ENCODE results near the gene PRPF39. TPM values are rescaled to one million over a fixed set of nuclear protein-coding genes. Genes with fewer than 3 reads are reported as not detected.
"Not testable (repeated sequence)": the region's sequence is repeated elsewhere in the genome, so short reads cannot be mapped to it uniquely, and the experiment has no call there.

PRPF39 gene
- total RNA-seq, 2 donors from 2014 or later, result 30.4 to 31.8 TPM

DNA sequence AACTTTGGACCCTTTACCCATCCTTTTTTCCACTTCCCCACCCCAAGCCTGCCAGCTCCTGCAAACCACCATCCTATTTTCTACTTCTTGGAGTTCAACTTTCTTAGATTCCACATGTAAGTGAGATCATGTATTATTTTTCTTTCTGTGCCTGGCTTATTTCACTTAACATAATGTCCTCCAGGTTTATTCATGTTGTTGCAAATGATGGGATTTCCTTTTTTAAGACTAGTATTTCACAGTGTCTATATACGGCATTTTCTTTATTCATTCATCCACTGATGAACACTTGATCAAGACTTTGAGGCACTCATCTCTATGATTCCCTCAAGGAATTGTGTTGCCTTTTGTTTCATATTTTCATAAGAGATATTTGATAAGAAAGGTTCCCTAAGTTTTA lies 5.6 kb upstream of the PRPF39 start:
- intact Hi-C loops (cut with DNase I), result no loop called here
- DNase-seq (ENCODE audit: low spot score), result no peak

DNA sequence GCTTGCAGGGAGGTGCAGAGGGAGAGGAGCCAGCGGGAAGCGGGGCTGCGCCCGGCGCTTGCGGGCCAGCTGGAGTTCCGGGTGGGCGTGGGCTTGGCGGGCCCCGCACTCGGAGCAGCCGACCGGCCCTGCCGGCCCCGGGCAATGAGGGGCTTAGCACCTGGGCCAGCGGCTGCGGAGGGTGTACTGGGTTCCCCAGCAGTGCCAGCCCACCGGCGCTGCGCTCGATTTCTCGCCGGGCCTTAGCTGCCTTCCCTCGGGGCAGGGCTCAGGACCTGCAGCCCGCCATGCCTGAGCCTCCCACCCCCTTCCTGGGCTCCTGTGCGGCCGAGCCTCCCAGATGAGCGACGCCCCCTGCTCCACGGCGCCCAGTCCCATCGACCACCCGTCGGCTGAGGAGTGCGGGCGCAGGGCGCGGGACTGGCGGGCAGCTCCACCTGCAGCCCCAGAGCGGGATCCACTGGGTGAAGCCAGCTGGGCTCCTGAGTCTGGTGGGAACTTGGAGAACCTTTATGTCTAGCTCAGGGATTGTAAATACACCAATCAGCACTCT lies 3.4 kb upstream of the PRPF39 start:
- DNase-seq (ENCODE audit: low spot score), result not testable (repeated sequence)
- intact Hi-C loops (cut with DNase I), result loop anchor here in 1 of 2 donors (10.0 kb wide), 1 partner anchor 54 kb away; the partner anchor contains the start of genes FANCM and FKBP3

DNA sequence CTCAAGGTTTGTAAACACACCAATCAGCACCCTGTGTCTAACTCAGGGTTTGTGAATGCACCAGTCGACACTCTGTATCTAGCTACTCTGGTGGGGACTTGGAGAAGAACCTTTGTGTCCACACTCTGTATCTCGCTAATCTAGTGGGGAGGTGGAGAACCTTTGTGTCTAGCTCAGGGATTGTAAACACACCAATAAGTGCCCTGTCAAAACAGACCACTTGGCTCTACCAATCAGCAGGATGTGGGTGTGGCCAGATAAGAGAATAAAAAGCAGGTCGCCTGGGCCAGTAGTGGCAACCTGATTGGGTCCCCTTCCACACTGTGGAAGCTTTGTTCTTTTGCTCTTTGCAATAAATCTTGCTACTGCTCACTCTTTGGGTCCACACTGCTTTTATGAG lies 2.8 kb upstream of the PRPF39 start:
- intact Hi-C loops (cut with DNase I), result loop anchor here in 1 of 2 donors (10.0 kb wide), 1 partner anchor 54 kb away; the partner anchor contains the start of genes FANCM and FKBP3
- not testable (repeated sequence) for DNase-seq (ENCODE audit: low spot score)

DNA sequence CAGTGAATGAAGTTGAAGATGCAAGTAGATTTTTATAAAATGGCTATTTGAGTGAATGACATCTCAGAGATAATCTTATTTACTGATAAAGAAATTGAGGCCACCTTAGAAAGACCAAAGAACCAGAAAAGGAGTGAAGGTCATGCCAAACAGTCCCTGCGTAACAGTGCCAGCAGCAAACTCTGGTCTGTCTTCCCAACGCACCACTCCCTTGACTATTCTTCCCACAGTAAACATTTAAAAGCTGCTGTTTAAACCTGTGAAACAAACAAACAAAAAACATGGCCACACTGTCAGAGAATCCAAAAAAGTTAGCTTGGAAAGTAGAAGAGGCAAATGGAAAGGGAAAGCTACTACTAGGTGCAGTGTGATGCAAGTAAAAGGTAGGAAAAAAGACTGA lies 1.5 kb upstream of the PRPF39 start:
- intact Hi-C loops (cut with DNase I), result loop anchor here in 1 of 2 donors (10.0 kb wide), 1 partner anchor 52 kb away; the partner anchor contains the start of genes FANCM and FKBP3
- DNase-seq (ENCODE audit: low spot score), result no peak

DNA sequence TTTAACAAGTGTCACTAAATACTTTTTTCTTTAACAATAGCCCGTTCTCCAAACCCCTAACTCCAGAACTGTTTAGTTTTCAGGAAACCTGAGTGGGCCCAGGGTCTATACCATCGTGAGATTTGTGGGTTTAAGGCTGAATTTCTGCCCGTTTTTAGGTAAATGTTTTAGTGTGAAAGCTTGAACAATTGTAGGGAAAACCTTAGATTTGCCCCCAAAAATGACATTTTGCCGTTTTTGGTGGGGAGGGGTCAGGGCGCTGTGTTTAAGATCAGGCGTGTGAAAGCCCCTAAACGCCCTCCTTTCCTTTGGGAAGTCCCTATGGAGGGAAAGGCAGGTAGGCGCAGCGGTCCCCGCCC lies 320 bp upstream of the PRPF39 start:
- intact Hi-C loops (cut with DNase I), result loop anchor here in 1 of 2 donors (10.0 kb wide), 1 partner anchor 51 kb away; the partner anchor contains the start of genes FANCM and FKBP3
- DNase-seq (ENCODE audit: low spot score), result no peak

DNA sequence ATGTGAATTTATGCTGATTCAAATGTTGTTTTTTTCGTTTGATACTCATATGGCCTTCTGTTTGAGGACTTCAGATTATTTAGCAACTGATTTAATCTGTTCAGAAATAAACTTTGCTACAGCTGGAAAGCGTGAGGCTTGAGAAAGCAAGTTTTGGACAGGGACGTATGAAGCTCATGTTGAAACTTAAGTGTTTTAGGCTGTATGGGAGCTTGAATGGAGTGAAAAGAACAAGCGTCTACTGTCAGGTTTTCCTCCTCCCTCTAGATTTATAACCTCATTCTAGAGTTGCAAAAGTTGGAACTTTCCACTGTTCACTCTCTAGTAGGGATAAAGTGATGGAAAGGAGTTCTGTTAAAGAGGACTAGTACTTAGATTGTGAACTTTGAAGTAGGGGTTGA lies 1.0 kb downstream of the PRPF39 start:
- DNase-seq (ENCODE audit: low spot score), result no peak
- intact Hi-C loops (cut with DNase I), result loop anchor here in 1 of 2 donors (10.0 kb wide), 1 partner anchor 50 kb away; the partner anchor contains the start of genes FANCM and FKBP3

DNA sequence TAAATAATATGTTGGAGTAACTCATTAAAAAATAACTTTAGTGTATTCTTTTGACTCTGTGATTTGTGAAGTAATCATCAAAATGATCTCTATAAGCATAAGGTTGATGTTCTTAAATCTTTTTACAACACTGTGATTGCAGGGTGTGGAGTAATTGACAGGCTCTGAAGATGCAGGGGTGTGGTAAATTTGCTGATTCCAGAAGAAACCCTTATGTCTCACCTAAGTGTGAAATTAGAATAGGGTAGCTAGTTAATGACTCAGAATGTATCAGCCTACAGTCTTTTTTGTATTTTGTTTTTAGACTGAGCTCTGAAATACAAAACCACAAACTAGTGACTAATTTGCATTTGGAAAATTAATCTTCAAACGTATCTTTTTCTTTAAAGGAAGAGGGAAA lies 5.9 kb downstream of the PRPF39 start:
- DNase-seq (ENCODE audit: low spot score), result no peak
- intact Hi-C loops (cut with DNase I), result loop anchor here in 1 of 2 donors (10.0 kb wide), 1 partner anchor 45 kb away; the partner anchor contains the start of genes FANCM and FKBP3

DNA sequence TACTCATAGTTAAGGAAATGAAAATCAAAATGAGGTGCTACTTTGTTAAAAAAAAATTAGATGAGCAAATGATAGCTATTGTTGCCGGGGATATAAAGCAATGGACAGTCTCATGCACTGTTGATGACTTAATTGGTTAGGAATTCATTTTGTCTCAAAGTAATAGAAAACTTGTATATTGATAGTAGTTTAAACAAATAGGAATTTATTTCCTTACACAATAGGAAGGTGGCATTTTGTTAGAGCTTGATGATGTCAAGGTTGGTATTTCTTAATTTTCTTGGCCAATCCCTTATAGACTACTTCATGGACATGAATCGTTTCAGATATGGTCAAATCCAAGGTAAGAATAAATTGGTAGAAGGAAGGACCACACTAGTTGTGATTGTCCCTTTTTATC lies 7.8 kb downstream of the PRPF39 start:
- intact Hi-C loops (cut with DNase I), result no loop called here
- DNase-seq (ENCODE audit: low spot score), result no peak

DNA sequence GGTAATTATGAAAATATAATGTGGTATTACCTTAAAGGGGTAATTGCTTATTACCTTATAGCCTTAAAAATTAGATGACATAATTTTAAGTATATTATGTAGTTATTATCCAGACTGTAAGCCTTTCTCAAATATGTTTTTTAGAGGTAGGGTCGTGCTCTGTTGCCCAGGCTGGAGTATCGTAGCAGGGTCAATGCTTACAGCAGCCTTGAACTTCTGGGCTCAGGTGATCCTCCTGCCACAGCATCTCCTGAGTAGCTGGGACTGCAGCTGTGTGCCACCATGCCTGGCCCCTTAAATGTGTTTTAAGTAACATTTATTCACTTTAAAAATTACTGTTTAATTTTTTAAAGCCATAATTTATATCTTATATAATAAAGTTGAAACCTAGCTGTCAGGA lies 10.4 kb downstream of the PRPF39 start:
- intact Hi-C loops (cut with DNase I), result no loop called here
- DNase-seq (ENCODE audit: low spot score), result no peak

DNA sequence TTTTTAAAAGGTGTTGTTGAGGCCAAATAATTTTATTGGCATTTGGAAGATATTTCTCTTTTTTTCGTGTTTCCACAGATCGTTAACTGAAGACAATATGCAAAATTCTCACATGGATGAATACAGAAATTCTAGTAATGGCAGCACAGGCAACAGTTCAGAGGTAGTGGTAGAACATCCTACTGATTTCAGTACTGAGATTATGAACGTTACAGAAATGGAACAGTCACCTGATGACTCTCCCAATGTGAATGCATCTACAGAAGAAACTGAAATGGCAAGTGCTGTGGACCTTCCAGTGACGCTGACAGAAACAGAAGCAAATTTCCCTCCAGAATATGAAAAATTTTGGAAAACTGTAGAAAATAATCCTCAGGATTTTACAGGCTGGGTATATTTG lies 11.2 kb downstream of the PRPF39 start:
- intact Hi-C loops (cut with DNase I), result no loop called here
- no peak for DNase-seq (ENCODE audit: low spot score)

DNA sequence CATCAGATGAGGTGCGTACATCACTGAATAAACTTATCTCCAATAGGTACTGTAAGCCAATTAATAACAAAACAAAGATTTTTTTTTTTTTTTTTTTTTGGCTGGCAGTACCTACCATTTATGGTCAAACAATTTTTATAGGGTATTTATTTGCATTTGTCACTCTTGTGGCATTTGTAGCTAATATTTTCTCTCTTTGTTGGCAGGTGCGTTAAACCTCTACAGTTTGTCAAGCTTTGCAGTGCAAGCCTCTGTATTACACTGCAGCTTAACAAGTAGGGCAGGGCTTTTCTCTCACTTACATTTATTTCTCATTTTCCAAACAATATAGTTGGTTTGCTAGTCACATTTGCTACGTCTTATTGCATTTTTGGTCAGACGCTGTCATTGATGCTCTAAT lies 12.3 kb downstream of the PRPF39 start:
- intact Hi-C loops (cut with DNase I), result no loop called here
- DNase-seq (ENCODE audit: low spot score), result no peak

DNA sequence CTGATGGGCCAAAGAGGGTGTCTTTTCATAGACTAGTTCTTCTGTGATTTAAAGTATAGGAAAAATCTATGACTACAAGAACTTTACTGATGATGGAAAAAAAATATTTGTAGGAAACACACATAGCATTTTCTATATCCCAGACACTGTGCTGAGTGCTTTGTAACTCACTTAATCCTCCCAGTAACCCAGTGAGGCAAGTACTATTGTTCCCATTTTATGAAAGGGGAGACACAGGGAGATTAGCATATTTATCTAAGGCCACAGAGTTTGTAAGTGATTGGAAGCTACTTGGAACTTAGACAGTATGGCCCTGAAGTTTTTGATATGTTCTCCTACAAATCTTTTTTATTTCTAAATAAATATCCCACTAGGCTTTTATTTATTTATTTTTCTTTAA lies 19.9 kb downstream of the PRPF39 start:
- intact Hi-C loops (cut with DNase I), result no loop called here
- no peak for DNase-seq (ENCODE audit: low spot score)

DNA sequence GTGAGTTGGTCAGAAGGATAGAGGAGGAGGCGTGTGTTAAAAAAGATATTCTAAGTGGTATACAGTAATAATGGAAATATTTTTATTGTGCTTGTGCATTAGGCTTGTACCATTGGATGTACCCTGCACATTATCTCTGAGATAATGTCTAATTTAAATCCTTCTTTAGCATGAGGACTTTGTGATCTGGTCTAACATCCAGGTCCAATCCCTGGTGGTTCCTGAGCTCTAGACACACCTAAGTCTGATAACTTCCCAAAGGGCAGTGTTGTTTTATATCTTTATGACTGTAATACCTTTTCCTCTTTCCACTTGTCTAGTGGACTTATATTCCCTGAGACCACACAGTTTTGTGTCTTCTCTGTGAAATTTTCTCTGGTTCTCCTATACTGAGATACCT lies 20.6 kb downstream of the PRPF39 start:
- no peak for DNase-seq (ENCODE audit: low spot score)
- intact Hi-C loops (cut with DNase I), result no loop called here

DNA sequence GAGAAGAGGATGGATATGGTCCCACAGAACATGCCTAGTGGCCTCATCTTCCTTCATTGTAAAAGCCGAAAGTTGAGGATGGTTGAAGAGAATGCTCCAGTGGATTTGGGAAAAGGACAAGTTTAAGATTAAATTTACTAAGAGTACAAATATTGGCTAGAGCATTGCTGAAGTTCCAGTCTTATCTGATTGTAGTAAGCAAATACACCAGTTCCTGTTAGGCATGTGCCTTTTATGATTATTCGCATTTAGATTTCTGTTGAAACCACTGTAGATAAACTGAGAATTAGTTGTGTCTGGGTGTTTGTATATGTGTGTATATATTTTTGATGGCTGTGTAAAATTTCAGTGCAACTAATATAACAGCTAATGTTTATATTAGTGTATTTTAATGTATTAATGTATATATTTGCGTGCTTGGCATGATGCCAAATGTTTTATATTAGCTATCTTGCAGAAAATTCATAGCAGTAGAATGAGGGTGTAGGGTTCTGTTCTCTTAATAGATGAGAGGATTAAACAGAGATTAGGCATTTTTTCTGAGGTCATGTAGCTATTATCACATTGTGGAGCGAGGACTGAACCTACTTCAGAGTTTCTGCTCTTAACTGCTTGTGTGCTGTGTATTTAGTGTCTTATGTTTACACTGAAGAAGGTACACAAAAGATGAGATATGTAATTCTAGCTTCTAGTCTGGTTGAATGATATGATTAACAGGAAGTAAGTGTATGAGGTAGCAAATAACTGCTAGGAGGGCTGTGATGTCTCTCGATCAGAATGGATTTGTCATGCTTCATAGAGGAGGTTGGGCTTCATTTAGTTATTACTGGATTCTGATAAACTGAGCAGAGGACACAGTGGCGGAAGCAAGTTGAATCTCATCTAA lies 29.2 kb downstream of the PRPF39 start:
- DNase-seq (ENCODE audit: low spot score), result no peak
- intact Hi-C loops (cut with DNase I), result no loop called here

DNA sequence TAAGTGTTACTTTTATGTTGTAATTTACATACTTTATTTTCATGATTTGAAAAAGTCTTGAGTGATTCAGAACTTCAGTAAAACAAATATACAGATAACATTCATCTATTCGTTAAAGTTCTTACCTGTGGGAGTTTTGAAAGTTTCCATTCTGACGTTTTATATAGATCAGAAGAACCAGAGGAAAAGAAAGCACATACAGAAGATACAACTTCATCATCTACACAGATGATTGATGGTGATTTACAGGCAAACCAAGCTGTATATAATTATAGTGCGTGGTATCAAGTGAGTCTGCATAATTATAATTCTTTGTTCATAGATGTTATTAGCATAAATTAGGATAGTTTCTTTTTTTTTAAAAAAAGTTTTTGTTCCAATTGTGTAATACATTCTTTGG lies 30.4 kb downstream of the PRPF39 start:
- intact Hi-C loops (cut with DNase I), result no loop called here
- no peak for DNase-seq (ENCODE audit: low spot score)

DNA sequence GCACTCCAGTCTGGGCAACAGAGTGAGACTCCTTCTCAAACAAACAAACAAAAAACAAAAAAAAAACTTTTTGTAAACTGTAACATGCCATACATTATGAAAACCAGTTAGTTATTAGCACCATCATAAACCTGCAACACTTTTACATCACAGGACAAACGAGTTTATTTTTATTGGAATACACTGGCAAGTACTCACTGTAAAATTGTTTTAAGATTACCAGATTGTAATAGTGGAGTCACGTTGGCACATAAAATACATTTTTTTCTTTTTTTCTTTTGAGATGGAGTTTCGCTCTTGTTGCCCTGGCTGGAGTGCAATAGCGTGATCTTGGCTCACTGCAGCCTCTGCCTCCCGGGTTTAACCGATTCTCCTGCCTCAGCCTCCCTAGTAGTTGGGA lies 34.7 kb downstream of the PRPF39 start:
- intact Hi-C loops (cut with DNase I), result no loop called here
- DNase-seq (ENCODE audit: low spot score), result no peak

DNA sequence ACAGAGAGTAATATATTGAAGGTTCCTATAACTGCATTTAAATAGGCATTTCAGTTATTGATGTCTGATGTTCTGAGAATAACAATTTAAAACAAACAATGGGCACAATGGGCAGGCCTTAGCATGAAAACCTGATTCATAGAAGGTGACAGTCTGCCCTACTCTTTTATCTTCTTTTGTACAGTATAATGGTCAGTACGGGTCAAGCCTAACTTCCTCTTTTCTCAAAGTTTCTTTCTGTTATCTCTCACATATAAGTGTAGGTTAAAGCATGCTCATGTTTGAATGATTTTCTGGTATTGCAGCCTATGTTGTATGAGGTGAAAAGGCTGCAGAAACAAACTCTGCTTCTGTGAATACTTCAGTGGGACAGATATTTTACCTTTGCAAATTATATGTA lies 36.2 kb downstream of the PRPF39 start:
- DNase-seq (ENCODE audit: low spot score), result no peak
- intact Hi-C loops (cut with DNase I), result no loop called here

DNA sequence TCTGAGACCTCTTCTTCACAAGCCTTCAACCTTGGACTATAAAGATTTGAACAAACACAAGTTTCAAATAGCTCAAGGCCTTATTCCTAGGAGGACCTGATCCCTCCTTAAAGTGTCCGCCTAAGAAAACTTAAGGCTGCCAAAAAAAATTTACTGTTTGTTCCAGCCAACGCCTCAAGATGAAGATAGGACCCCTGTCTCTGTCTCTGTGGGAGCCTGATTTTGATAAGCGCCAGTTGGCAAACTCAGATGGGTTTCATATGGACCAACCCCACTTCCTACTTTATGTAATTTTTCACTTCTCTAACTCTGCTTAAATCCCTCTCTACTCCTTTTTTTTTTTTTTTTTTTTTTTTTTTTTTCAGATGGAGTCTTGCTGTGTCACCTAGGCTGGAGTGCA lies 39.4 kb downstream of the PRPF39 start:
- intact Hi-C loops (cut with DNase I), result no loop called here
- no peak for DNase-seq (ENCODE audit: low spot score)

DNA sequence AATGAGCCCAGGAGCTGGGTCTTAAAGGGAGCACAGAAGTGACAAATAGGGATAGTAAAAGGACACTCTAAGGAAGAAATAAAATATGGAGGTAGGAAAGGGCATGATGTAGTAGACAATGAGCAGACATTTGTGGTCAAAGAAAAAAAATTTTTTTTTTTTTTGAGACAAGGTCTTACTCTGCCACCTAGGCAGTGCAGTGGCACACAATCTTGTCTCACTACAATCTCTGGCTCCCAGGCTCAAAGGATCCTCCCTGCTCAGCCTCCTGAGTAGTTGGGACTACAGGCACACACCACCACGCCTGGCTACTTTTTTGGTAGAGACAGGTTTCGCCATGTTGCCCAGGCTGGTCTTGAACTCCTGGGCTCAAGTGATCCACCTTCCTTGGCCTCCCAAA lies 41.8 kb downstream of the PRPF39 start:
- intact Hi-C loops (cut with DNase I), result no loop called here
- no peak for DNase-seq (ENCODE audit: low spot score)

DNA sequence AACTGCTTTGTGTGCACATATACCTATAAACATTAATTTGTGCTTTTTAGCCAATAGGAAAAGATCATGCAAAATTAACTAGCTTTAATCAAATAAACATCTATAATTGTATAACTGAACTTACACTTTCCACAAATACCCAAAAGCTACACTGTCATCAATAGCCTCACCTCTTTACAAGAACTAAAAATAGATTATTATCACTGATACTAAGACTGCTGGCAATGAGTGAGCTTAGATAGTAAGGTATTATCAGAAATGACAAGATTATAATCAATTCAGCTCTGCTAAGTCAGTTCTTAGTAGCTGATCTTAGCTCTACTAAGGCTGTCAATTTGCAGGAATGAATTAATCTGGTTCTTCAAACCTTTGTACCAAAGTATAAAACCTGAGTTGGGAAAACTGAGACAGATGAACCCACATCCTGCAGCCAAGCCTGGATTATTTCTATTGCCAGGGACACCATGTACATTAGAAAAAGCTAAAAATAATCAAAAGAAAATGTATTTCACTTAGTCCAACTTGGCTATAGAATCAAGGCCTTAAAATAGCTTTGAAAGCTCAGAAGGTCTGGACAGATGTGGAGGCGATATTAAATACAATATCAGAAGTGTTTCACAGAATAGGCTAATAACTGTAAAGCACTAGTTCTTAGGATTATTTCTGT lies 45.2 kb downstream of the PRPF39 start:
- intact Hi-C loops (cut with DNase I), result no loop called here
- DNase-seq (ENCODE audit: low spot score), result no peak
